Upper lobe of left lung (tissue), 6 donors: ENCODE results near the gene CREB1. TPM values are rescaled to one million over a fixed set of nuclear protein-coding genes. Genes with fewer than 3 reads are reported as not detected.

ENCODE experiments used
- ATAC-seq, 2 donors: fragments of 200-7000 bp; cut with Tn5 transposase; one replicate each; pipeline ENCODE4 v1.9.1; 2022; ENCODE audit warnings: mild to moderate bottlenecking in 2 of 2, moderate library complexity in 2 of 2; ENCODE audit not compliant: low FRiP score in 2 of 2
- DNase-seq, 2 donors: peaks; one replicate each; pipeline ENCODE4 v3.0.0-alpha.2; 2019 to 2020
- H3K27ac ChIP-seq, 4 donors: fragments of 200-600 bp; sonication (generic); one replicate each; pipeline ENCODE4 v1.5.1; 2016 to 2019
- H3K27me3 ChIP-seq, 4 donors: fragments of 200-600 bp; sonication (generic); one replicate each; pipeline ENCODE4 v1.5.1; 2017 to 2019
- H3K36me3 ChIP-seq, 4 donors: fragments of 200-600 bp; sonication (generic); one replicate each; pipeline ENCODE4 v1.5.1; 2016 to 2019
- H3K4me1 ChIP-seq, 4 donors: fragments of 200-600 bp; sonication (generic); one replicate each; pipeline ENCODE4 v1.5.1; 2018 to 2019
- H3K4me3 ChIP-seq, 4 donors: fragments of 200-600 bp; sonication (generic); one replicate each; pipeline ENCODE4 v1.5.1; 2017 to 2019; ENCODE audit warnings: mild to moderate bottlenecking in 2 of 4, moderate library complexity in 1 of 4
- H3K9me3 ChIP-seq, 4 donors: fragments of 200-600 bp; sonication (generic); one replicate each; pipeline ENCODE4 v1.5.1; 2018 to 2019
- EP300 ChIP-seq, 4 donors: sonication (generic); formaldehyde crosslinking; IDR thresholded peaks; one replicate each; pipeline ENCODE4 v1.5.1; 2017; ENCODE audit warnings: antibody characterized with exemption in 4 of 4, control low read depth in 2 of 4
- POLR2A ChIP-seq, 4 donors: fragments of 450-650 bp; IDR thresholded peaks; one replicate each; pipeline ENCODE4 v1.5.1; 2016 to 2017; ENCODE audit warnings: antibody characterized with exemption in 4 of 4, mild to moderate bottlenecking in 2 of 4
- POLR2AphosphoS5 ChIP-seq, 2 donors: sonication (generic); formaldehyde crosslinking; IDR thresholded peaks; one replicate each; pipeline ENCODE4 v1.5.1; 2017; ENCODE audit warnings: antibody characterized with exemption in 2 of 2
- WGBS, 2 donors: methylation state at CpG; one replicate each; pipeline ENCODE4 v1.1.5; 2017 to 2018; 5-methylcytosine and 5-hydroxymethylcytosine counted together
- total RNA-seq, 6 donors: library from RNA; depleted of rRNA in 4 of 6; stranded (reverse); fragments of >200 nt in 4 of 6; gene quantifications; one replicate each; pipeline versions ENCODE4 v1.1.0 to v1.2.1, GENCODE V29; 2016 to 2021
- TF ChIP-seq, protein P1 (sequence below), 6 experiments: fragments of 450-650 bp in 4 of 6; fragments of 200-600 bp in 2 of 6; sonication (generic) in 2 of 6; IDR thresholded peaks; one replicate each; pipeline ENCODE4 v1.5.1; 2016 to 2019; ENCODE audit warnings: antibody characterized with exemption in 6 of 6
- donor health status: DM: no; HTN: no; CAD: no; lungs with moderate emphysema.
- donor health status: DM: no; HTN: yes; CAD: no; lungs with severe emphysema.

Gene CREB1
- total RNA-seq, 6 donors from 2014 or later: 15.7 to 75.5 (median 41.8) TPM

DNA sequence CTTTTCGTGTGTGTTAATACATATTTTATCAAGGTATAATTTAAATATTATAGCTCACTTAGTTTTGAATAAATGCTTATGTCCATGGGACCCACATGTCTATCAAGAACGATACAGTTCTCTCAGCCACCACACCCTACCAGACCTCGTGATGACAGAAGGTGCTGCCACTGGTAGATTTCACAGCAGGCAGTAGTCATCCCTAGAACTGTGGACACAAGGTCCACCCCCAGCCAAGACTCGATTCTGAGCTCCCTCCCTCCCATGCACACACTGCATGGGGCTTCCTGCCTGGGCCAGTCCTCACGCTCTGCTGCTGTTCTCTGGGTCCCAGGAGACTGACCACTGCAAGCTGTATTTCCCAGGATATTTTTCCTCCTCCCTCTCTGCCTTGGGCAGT, 26.5 kb upstream of the CREB1 start:
- Histone ChIP-seq H3K36me3 (no peaks in the 10 kb centered on the region), H3K4me1 (peaks cover 4 to 23% (median 12%) of the 10 kb centered on the region in 4 donors), H3K9me3 (no peaks in the 10 kb centered on the region), H3K27ac (peak overlapping the region in 1 of 4 donors; percentile 45), H3K4me3 (no peak overlapping the region), H3K27me3 (no peaks in the 10 kb centered on the region)
- WGBS, 2 donors: 62 to 63% methylated on average over 5 of the region's 5 CpGs
- peak; percentile 52 to 55 for ATAC-seq
- TF ChIP-seq, protein P1, sequence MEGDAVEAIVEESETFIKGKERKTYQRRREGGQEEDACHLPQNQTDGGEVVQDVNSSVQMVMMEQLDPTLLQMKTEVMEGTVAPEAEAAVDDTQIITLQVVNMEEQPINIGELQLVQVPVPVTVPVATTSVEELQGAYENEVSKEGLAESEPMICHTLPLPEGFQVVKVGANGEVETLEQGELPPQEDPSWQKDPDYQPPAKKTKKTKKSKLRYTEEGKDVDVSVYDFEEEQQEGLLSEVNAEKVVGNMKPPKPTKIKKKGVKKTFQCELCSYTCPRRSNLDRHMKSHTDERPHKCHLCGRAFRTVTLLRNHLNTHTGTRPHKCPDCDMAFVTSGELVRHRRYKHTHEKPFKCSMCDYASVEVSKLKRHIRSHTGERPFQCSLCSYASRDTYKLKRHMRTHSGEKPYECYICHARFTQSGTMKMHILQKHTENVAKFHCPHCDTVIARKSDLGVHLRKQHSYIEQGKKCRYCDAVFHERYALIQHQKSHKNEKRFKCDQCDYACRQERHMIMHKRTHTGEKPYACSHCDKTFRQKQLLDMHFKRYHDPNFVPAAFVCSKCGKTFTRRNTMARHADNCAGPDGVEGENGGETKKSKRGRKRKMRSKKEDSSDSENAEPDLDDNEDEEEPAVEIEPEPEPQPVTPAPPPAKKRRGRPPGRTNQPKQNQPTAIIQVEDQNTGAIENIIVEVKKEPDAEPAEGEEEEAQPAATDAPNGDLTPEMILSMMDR (IDR thresholded peaks at IDR 0.05): no peak
- TF ChIP-seq POLR2AphosphoS5 (IDR thresholded peaks at IDR 0.05) (no peak), POLR2A (IDR thresholded peaks at IDR 0.05) (peak in 1 of 4 donors; percentile 42), EP300 (IDR thresholded peaks at IDR 0.05) (no peak)
- peak in 1 of 2 donors; percentile 40 for DNase-seq

DNA sequence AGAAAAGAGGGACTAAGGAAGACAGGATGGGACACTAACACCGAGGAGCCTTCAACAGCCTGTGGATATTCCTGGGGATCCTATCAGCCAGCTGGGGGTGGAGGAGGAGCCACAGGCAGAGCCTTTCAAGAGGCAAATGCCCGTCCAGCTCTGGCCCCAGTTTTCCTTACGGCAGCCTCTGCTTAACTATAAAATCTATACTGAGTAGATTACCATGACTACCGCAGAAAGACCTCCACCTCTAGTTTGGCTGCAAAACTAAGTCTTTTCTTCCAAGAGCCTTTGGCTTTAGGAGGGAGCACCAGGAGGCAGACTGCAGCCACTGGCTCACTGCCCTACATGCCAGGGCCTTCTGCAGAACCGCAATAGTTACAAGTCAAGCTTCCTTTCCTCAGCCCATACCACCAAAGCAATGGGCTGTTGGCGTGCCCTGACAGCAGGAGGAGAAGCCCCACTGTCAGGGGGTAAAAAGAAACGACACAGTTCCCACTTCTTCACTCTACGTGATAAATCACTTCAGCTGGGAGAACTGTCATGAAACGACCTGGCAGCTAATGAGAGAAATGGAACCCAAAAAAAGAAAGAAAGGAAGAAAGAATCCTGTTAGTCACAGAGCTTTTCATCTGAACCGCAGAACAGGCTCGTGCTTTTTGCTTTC, 25.1 kb upstream of the CREB1 start:
- ATAC-seq (no peak), DNase-seq (no peak)
- Histone ChIP-seq H3K36me3 (no peaks in the 10 kb centered on the region), H3K27me3 (no peaks in the 10 kb centered on the region), H3K4me1 (peaks cover under 1 to 20% (median 12%) of the 10 kb centered on the region in 4 donors), H3K9me3 (no peaks in the 10 kb centered on the region), H3K4me3 (no peak overlapping the region), H3K27ac (peak overlapping the region in 1 of 4 donors; percentile 4)
- WGBS, 2 donors: 55 to 59% methylated on average over 10 to 11 of the region's 11 CpGs
- TF ChIP-seq POLR2AphosphoS5 (IDR thresholded peaks at IDR 0.05): no peak
- TF ChIP-seq POLR2A (IDR thresholded peaks at IDR 0.05): no peak
- no peak for TF ChIP-seq EP300 (IDR thresholded peaks at IDR 0.05)
- TF ChIP-seq, protein P1 (IDR thresholded peaks at IDR 0.05): no peak

DNA sequence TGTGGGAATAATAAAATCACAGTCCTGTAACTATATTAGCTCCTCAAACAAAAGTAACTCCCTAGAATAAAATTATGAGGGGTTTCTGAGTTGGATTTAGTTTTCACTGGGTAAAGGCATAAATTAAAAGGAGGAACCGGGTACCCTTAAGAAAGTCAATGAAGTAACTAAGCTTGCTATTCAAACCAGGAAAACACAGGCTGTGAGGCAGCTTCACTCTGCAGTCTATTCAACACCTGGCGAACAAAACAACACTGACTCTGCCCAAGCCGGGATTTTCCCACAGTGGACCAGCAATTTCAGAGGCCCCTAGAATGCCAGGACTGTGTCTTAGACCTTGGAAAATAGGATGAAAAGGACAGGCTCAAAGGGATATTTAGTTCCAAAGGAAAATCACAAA, 24.6 kb upstream of the CREB1 start:
- H3K4me3 ChIP-seq: no peak overlapping the region
- WGBS, 2 donors: 60 to 72% methylated on average over 3 of the region's 3 CpGs

DNA sequence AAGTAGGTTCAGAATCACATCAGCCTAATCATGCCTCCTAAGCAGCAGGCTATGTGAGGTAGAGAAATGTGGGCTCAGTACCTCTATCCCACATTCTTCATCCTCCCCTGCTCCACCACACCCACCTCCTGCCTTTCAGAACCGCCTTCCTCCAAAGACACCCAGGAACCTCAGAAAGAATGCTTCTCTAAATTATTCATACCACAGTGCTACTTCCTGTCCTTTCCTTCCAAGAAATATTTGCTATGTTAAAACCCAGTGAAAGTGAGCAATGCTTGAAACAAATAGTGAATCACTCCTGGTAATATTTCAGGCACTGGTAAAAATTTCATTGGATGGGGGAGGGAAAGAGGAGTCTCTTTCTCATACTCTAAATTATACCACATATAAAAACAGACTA, 24.0 kb upstream of the CREB1 start:
- WGBS, 2 donors: 23 to 29% methylated on average over 1 of the region's 1 CpG
- Histone ChIP-seq H3K9me3 (no peaks in the 10 kb centered on the region), H3K27ac (peak overlapping the region in 1 of 4 donors; percentile 15), H3K4me1 (peaks cover 0 to 17% (median 12%) of the 10 kb centered on the region in 4 donors), H3K36me3 (no peaks in the 10 kb centered on the region), H3K4me3 (no peak overlapping the region), H3K27me3 (no peaks in the 10 kb centered on the region)
- TF ChIP-seq, protein P1 (IDR thresholded peaks at IDR 0.05): no peak
- TF ChIP-seq EP300 (IDR thresholded peaks at IDR 0.05) (no peak), POLR2AphosphoS5 (IDR thresholded peaks at IDR 0.05) (no peak), POLR2A (IDR thresholded peaks at IDR 0.05) (no peak)
- peak in 1 of 2 donors; percentile 67 for ATAC-seq
- DNase-seq: no peak

More for the DNA sequence above, 24.6 kb upstream of the CREB1 start:
- ATAC-seq (no peak), DNase-seq (no peak)
- TF ChIP-seq EP300 (IDR thresholded peaks at IDR 0.05) (no peak), POLR2A (IDR thresholded peaks at IDR 0.05) (no peak), POLR2AphosphoS5 (IDR thresholded peaks at IDR 0.05) (no peak)
- TF ChIP-seq, protein P1 (IDR thresholded peaks at IDR 0.05): no peak
- Histone ChIP-seq H3K27ac (peak overlapping the region in 2 of 4 donors; percentile 4 to 15), H3K27me3 (no peaks in the 10 kb centered on the region), H3K4me1 (peaks cover 0 to 19% (median 12%) of the 10 kb centered on the region in 4 donors), H3K36me3 (no peaks in the 10 kb centered on the region), H3K9me3 (no peaks in the 10 kb centered on the region)

DNA sequence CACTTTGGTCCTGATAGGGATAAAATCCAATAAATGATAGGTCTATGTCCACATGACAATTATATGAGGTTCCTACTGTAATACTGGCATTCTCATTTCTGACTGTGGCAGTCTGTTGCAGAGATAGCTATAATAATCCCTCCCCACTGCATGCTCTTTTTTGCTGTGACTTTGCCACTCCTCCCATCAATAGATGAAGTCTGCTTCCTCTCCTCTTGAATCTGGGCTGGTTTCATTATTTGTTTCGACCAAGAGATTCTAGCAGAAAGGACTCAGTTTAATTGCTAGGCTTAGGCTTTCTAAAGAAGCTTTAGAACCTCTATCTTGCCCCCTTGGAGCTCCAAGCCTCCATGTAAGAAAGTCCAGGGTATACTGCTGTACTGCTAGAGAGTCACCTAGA, 23.3 kb upstream of the CREB1 start:
- H3K27ac ChIP-seq: no peak overlapping the region
- TF ChIP-seq POLR2A (IDR thresholded peaks at IDR 0.05): no peak
- TF ChIP-seq POLR2AphosphoS5 (IDR thresholded peaks at IDR 0.05): no peak
- TF ChIP-seq, protein P1 (IDR thresholded peaks at IDR 0.05): no peak
- no peak for TF ChIP-seq EP300 (IDR thresholded peaks at IDR 0.05)
- peaks cover 0 to 17% (median 12%) of the 10 kb centered on the region in 4 donors for H3K4me1 ChIP-seq
- no peak overlapping the region for H3K4me3 ChIP-seq
- DNase-seq: no peak
- WGBS, 2 donors: 91 to 95% methylated on average over 1 of the region's 1 CpG
- no peaks in the 10 kb centered on the region for H3K9me3 ChIP-seq
- no peak for ATAC-seq
- H3K36me3 ChIP-seq: no peaks in the 10 kb centered on the region
- no peaks in the 10 kb centered on the region for H3K27me3 ChIP-seq
